NOMO-1 (cell line): ENCODE measurements around the gene DPF3.

ENCODE experiments used
- DNase-seq, 2 experiments: peaks; one replicate each; lab custom pipeline; 2025; ENCODE audit not compliant: unreplicated experiment in 2 of 2; lab: John Stamatoyannopoulos, UW

Gene DPF3

DNA sequence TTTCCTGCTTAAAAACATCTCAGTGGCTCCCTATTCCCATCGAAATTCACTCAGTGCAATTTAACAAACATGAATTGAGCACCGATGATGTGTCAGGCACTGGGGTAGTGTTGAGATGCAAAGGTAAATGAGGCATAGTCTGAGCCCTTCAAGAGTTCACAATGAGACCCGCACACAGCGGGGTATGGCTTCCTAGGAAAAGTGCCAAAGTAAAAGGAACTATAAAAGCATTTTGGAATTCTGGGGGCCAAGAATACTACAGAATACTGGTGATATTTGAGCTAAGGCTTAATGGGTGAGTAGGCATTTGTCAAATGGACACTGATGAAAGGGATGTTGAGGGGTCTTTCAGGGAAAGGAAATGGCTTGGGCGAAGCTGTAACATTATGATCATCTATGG lies 315.4 kb downstream of the DPF3 start:
- no peak for DNase-seq

DNA sequence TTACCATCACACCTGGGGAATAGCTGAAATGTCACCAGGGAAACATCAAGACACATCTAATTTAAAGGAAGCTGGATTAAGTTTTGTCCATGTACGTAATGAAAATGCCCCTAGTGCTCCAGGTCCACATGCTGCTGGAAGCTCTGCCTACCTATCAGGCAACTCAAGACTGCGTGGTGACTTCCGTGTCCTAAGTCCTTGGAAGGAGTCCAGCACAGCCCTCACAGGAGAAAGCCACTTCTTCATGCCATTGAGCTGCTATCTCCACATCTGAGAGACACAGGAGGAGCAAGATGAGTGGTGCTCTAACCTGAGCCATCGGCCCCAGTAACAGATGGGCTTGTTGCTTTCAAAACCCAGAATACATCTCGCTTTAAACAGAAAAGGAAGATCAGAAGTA lies 316.4 kb downstream of the DPF3 start:
- no peak for DNase-seq

DNA sequence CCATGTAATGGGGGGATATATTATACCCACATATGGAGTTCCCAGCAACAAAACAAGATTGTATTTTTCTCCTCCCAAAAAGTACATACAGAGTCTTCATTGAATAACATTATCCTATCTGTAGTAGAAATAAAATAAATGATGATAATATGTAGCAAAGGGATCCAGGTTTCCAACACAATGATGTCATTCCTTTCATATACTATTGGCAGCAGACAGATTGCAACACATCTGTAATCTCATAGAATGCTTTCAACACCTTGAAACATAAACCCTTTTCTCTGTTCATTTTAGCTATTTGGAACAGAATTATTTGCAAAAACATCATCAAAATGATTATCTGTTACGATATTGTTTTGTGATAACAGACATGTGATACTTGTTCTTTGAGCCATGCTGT lies 317.6 kb downstream of the DPF3 start:
- DNase-seq: no peak

DNA sequence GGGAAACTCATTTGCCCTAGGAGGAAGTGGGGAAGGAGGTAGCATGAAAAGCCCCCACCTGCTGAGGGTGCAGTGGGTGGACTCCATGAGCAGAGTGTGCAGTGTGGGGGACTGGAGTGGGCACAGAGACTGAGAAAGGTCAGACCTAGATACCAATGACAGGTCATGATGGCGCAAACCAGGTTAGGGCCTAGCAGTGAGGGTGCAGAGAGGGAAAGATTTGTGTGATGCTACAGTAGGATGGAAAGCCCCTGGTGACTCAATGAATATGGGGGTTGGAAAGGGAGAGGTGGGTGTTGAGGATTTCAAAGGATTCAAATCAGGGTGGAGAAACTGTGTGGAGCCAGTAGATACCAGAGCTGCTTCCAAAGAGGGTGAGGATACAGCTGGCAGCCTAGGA lies 319.2 kb downstream of the DPF3 start:
- no peak for DNase-seq

DNA sequence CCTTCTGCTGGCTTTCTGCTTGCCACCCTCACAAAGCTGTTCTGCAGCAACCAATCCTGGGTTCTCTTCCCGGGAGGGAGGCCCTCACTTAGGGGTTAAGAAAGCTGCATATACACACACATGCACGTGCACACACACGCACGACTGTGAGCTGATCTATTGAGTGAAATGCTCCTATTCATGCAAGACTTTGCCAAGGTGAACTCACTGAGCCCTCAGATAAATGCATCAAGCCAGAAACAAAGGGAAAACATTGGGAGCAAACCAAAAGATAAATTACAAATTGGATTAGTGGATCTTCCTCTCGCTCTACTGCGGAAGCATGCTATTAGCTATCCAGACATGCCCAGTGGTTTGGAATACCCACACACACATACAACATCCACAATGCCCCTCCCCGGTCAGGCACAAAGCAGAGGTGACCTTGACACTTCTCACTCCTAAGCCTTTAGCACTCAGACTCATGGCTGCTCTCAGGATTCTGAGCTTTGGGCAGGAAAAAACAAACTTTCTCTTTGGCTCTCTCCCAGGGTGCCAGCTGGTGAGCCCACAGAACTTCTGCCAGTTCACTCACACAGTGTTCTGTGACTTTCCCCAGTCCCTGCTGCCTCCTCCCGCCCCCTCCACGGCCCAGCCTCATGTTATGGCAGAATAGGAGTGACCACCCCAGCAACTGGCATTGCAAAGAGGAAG lies 320.0 kb downstream of the DPF3 start:
- DNase-seq: no peak
